Right atrium auricular region (tissue), 2 donors: ENCODE results near the gene PPP5C. TPM values are rescaled to one million over a fixed set of nuclear protein-coding genes. Genes with fewer than 3 reads are reported as not detected.

ENCODE experiments used
- DNase-seq: peaks from one replicate; pipeline ENCODE4 v3.0.0-alpha.2; 2019; ENCODE audit warnings: low spot score
- H3K27ac ChIP-seq, 2 donors: fragments of 200-600 bp; sonication (generic); 1 replicate in 1 of 2; 2 replicates in 1 of 2; pipeline ENCODE4 v1.5.1; 2016 to 2019
- H3K27me3 ChIP-seq, 2 donors: fragments of 200-600 bp; sonication (generic); one replicate each; pipeline versions ENCODE4 v1.5.1 to v1.6.0; 2017 to 2019
- H3K36me3 ChIP-seq: fragments of 200-600 bp; sonication (generic); one replicate; pipeline ENCODE4 v1.5.1; 2016
- H3K4me1 ChIP-seq, 2 donors: fragments of 200-600 bp; sonication (generic); one replicate each; pipeline versions ENCODE4 v1.5.1 to v1.6.0; 2017 to 2019
- H3K4me3 ChIP-seq, 2 donors: fragments of 200-600 bp; sonication (generic); 1 replicate in 1 of 2; 2 replicates in 1 of 2; pipeline ENCODE4 v1.5.1; 2017 to 2019; ENCODE audit warnings: mild to moderate bottlenecking in 1 of 2, moderate library complexity in 1 of 2
- H3K9me3 ChIP-seq, 2 donors: fragments of 200-600 bp; sonication (generic); one replicate each; pipeline ENCODE4 v1.5.1; 2019
- CTCF ChIP-seq, 2 donors: fragments of 200-600 bp; sonication (generic); IDR thresholded peaks; one replicate each; pipeline ENCODE4 v1.5.1; 2019; ENCODE audit warnings: antibody characterized with exemption in 2 of 2
- total RNA-seq, 2 donors: library from RNA; depleted of rRNA; stranded (reverse); fragments of >200 nt; gene quantifications; one replicate each; pipeline ENCODE4 v1.1.0, GENCODE V29; 2016

PPP5C gene
- total RNA-seq, 2 donors from 2014 or later, result 59.1 to 84.3 TPM

DNA sequence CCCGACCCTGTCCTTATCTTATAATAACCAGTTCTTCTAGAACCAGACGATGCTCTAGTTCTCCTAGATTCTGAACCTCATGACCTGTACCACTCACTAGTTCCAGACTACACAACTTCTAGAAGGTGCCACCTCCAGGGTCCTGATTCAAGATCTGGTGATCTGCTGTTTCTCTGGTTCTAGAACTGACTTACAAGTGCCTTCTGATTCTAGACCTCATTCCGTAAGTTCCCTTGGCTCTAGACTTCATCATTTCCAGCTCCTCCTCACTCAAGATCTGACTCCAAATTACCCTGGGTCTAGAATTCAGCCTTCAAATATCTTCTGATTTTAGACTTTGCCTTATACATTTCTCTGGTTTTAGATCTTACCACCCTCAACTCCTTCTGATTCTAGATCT, 5.0 kb upstream of the PPP5C start:
- Histone ChIP-seq H3K27me3 (no peaks in the 10 kb centered on the region), H3K4me3 (no peak overlapping the region), H3K4me1 (peaks cover 0 to 5% of the 10 kb centered on the region in 2 donors), H3K36me3 (peaks cover 45% of the 10 kb centered on the region), H3K27ac (no peak overlapping the region), H3K9me3 (no peaks in the 10 kb centered on the region)
- TF ChIP-seq CTCF (IDR thresholded peaks at IDR 0.05), result no peak
- DNase-seq, result no peak

GRCh38 chr19:46344363-46344762, 2.5 kb upstream of the PPP5C start:
- Histone ChIP-seq H3K9me3 (no peaks in the 10 kb centered on the region), H3K4me1 (peaks cover 0 to 26% of the 10 kb centered on the region in 2 donors), H3K36me3 (peaks cover 21% of the 10 kb centered on the region), H3K4me3 (no peak overlapping the region), H3K27me3 (no peaks in the 10 kb centered on the region), H3K27ac (no peak overlapping the region)
- no peak for DNase-seq
- no peak for TF ChIP-seq CTCF (IDR thresholded peaks at IDR 0.05)

DNA sequence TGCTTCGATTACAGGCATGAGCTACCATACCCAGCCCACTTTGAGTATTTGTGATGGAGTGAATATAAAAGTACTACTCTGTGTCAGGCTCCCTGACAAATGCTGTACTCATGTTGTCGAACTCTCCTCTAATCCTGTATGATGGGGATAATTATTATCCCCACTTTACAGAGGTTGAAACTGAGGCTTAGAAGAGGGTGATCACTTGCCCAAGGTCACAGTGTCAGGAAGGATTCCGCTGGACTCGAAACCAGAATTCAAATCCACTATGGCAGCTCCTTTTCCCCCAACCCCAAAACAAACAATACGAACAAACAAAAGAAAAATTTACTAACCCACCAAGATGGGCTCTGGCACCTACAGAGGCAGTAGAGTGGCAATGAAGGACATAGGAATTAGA, 1.7 kb upstream of the PPP5C start:
- Histone ChIP-seq H3K27me3 (no peaks in the 10 kb centered on the region), H3K9me3 (no peaks in the 10 kb centered on the region), H3K27ac (peak overlapping the region in 1 of 2 donors; percentile 19), H3K4me1 (peaks cover 0 to 34% of the 10 kb centered on the region in 2 donors), H3K4me3 (no peak overlapping the region), H3K36me3 (peaks cover 13% of the 10 kb centered on the region)
- no peak for TF ChIP-seq CTCF (IDR thresholded peaks at IDR 0.05)
- no peak for DNase-seq

DNA sequence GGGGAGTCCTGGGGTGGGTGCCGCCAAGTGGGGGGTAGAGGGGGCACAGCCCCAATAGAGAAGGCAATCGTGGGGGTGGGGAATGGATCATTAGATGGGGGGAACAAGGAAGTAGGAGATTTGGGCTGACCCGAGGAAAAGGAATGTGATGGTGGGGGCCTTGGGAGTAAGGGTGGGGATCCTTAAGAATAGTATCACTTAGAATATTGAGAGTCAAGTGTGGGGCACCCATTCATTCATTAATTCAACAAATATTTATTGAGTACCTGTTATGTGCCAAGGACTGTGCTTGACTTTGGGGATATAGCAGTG, 641 bp downstream of the PPP5C start:
- peak overlapping the region; percentile 90 to 92 for H3K27ac ChIP-seq
- no peak for DNase-seq
- no peaks in the 10 kb centered on the region for H3K27me3 ChIP-seq
- no peaks in the 10 kb centered on the region for H3K36me3 ChIP-seq
- H3K9me3 ChIP-seq, result no peaks in the 10 kb centered on the region
- H3K4me1 ChIP-seq, result peaks cover 0 to 57% of the 10 kb centered on the region in 2 donors
- peak in 1 of 2 donors; percentile 37 for TF ChIP-seq CTCF (IDR thresholded peaks at IDR 0.05)
- peak overlapping the region; percentile 96 to 97 for H3K4me3 ChIP-seq

GRCh38 chr19:46347985-46348384, 1.1 kb downstream of the PPP5C start:
- peak overlapping the region in 1 of 2 donors; percentile 96 for H3K4me3 ChIP-seq
- no peak for TF ChIP-seq CTCF (IDR thresholded peaks at IDR 0.05)
- H3K4me1 ChIP-seq, result peaks cover 0 to 61% of the 10 kb centered on the region in 2 donors
- H3K36me3 ChIP-seq, result no peaks in the 10 kb centered on the region
- no peaks in the 10 kb centered on the region for H3K9me3 ChIP-seq
- no peaks in the 10 kb centered on the region for H3K27me3 ChIP-seq
- H3K27ac ChIP-seq, result peak overlapping the region; percentile 90 to 92
- DNase-seq, result no peak

DNA sequence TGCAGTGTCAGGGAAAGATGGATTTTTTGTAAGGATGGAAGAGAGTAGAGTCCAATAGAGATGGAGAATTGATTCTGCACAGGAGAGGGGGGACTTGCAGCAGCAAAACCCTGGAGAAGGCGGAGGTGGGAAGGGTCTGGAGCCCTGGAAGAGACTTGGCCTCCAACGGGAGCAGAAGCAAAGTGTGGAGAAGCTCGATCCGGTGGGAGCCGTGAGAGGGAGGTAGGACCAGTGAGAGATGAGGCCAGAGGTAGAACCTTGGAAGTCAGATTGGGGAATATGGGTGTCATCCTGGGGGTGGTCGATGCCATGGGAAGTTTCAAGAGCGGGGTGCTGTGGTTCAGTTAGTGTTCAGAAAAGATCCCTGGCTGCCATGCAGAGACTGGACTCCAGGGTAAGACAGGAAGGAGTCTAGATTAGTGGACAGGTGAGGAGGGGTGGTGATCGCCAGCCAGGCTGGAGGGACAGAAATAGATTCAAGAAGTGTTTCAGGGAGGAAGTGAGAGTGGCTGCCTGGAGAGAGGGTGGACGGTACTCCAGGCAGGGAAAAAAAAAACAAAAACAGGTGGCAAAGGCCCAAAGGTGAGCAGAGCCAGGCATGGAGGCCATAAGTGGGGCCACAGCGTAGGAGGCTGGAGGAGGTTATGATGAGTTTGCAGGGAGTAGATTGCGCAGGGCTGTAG, 2.6 kb downstream of the PPP5C start:
- H3K9me3 ChIP-seq, result no peaks in the 10 kb centered on the region
- no peak for TF ChIP-seq CTCF (IDR thresholded peaks at IDR 0.05)
- peak overlapping the region; percentile 80 to 83 for H3K27ac ChIP-seq
- H3K27me3 ChIP-seq, result no peaks in the 10 kb centered on the region
- no peak overlapping the region for H3K4me3 ChIP-seq
- peaks cover 12% of the 10 kb centered on the region for H3K36me3 ChIP-seq
- H3K4me1 ChIP-seq, result peaks cover 0 to 76% of the 10 kb centered on the region in 2 donors
- no peak for DNase-seq
